ENCODE measurements around the gene TMEM88.

TMEM88 gene

DNA sequence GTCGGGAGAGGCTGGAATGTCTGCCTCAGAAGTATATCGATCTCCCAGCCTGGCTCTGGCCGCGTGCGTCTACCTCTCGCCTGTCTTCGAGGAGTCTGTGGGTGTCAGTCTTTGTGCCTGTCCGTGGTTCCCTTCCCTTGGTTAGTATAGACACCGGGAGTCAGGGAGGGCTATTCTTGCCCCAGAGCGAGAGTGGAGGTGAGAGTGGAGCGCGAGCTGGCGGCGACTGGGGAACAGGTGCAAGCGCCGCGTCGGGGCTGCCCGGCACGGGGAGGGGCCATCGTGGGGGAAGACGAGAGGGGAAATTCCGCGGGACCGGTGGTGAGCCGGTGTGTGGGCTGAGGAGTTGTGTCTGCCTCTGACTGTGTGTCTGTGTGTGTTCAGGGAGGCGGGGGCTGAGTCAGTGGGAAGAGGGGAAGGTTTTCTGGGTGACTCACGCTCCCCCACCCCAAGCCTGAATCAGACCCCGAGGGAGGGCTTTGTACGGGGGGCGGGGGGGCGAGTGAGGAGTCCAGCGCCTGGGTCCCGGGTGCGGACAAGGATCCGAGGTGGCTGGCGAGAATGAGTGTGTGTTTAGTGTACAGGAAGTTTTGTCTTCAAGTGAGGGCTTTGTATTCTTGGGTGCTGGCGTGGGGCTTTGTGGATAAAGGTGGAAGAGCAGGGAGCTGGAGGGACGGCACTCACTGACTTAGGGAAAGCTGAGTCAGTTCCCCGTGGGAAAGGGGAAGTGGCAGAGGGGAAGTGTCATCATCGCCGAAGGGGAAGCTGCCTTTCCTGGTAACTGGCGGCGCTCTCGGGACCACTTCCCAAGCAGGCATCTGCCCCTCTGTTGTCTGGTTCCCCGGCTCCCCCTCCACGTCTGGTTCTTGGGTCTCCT, 12.2 kb upstream of the TMEM88 start:
- DNase-seq (ENCODE audit: low read depth in 1 of 2, low spot score in 1 of 2), result peak in 1 of 2 experiments; percentile 57
- in situ Hi-C loops (cut with HindIII; ENCODE audit: low pct_unique_long_range_greater_than_20kb, low sequenced_read_pairs), result no loop called here
- TF ChIP-seq JUND (IDR thresholded peaks at IDR 0.05; ENCODE audit: low read depth), result no peak

DNA sequence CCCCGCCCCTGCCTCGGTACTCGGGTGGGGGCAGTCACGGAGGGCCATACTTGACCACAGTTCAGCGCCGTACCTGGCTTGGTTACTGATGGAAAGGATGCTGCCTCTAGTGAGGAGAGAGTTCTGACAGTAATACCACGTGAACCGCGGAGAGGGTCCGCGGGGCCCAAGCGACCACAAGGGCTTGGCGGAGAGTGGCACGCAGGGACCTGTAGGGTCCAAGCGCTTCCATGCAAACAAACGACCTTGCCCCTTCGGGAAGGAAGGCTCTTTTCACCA, 11.7 kb upstream of the TMEM88 start:
- DNase-seq (ENCODE audit: low read depth in 1 of 2, low spot score in 1 of 2), result no peak
- in situ Hi-C loops (cut with HindIII; ENCODE audit: low pct_unique_long_range_greater_than_20kb, low sequenced_read_pairs), result no loop called here
- TF ChIP-seq JUND (IDR thresholded peaks at IDR 0.05; ENCODE audit: low read depth), result no peak

DNA sequence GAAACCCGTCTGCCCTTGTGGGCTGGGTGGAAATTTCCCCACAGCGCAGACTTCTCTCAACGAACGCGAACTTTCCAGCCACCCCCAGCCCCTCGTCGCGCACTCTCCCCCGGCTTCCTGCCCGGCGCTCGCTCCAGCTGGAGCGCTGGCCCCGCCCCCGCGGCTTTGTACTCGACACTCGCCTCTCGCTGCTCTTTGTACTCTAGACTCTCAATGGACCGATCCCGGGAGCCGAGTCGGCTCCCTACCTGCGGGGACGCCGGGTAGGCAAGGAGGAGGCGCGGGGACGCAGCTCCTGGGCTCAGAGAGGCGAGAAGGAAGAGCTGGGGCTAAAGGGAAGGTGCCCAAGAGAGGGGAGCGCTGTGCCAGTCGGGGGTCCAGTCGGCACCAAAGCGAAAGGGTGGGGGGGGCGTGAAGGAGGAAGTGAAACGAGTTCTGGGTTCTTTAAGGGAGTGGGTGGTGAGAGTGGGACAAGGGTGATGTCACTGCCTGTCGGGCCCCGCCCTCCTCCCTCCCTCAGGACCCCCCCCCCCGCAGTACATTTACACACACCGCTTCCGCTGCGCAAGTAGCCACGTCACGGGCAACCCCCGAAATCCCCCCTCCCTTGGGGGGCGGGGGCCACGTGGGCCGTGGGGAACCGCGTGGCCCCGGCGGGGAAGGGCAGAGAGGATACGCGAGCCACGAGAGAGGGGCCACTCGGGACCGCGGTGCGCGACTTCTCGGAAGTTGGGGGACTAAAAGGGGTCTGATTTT, 11.2 kb upstream of the TMEM88 start:
- in situ Hi-C loops (cut with HindIII; ENCODE audit: low pct_unique_long_range_greater_than_20kb, low sequenced_read_pairs), result no loop called here
- peak; percentile 66 to 85 for DNase-seq (ENCODE audit: low read depth in 1 of 2, low spot score in 1 of 2)
- no peak for TF ChIP-seq JUND (IDR thresholded peaks at IDR 0.05; ENCODE audit: low read depth)

DNA sequence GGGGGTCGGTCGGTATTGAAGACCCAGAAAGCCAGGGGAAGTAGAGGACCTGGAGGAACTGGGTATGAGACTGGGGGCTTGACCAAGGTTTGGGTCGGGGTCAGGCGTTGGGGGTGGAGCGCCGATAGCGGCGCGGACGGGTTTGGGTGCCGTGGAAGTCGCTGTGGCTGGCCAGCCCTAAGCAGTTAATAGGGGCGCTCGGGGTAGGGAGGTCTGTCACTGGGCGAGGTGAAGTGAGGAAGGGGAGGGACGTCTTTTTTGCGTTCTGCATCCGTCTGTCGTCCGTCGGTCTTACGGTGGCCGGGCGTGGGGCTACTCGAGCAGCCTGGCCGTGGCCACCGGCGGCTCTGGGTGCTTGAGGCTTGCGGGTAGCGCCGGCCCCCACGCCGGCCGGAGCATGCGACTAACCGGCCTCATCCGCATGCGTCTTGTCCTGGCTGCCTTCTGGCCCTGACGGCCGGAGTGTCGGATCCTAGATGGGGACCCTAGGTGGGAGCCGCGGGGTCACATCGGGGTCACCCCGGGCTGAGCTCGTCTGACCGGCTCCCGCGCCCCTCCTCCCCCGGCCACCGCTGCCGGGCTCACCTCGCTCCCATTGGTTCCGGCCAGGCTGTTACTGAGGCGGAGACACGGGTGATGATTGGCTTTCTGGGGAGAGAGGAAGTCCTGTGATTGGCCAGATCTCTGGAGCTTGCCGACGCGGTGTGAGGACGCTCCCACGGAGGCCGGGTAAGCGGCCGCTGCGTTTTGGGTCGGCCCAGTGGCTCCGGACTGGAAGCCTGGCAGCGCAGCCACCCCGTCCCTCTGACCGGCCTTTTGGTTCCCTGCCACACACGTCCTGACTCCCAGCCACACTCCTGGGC, 10.3 kb upstream of the TMEM88 start:
- DNase-seq (ENCODE audit: low read depth in 1 of 2, low spot score in 1 of 2), result peak; percentile 86 to 96
- TF ChIP-seq JUND (IDR thresholded peaks at IDR 0.05; ENCODE audit: low read depth), result no peak
- in situ Hi-C loops (cut with HindIII; ENCODE audit: low pct_unique_long_range_greater_than_20kb, low sequenced_read_pairs), result no loop called here

DNA sequence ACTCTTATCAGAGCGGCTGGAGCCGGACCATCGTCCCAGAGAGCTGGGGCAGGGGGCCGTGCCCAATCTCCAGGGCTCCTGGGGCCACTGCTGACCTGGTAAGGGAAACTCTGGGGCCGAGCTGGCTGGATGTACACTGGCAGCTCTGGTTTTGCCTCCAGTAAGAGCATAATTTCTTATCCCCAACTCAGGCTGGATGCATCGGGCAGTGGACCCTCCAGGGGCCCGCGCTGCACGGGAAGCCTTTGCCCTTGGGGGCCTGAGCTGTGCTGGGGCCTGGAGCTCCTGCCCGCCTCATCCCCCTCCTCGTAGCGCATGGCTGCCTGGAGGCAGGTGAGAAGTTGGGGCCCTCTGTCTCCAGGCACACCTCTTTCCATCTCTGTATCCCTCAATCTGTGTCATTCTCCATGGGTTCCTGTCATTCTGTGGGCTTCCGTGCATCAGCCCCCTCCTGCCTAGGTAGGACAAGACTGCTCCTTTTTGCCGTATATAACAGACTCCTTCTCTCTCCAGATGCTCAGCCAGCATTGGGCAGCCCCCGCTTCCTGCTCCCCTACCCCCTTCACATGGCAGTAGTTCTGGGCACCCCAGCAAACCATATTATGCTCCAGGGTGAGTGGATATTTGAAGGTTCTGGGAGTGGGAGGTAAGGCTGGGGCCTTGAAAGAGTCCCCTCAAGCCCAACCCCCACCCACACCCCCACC, 9.4 kb upstream of the TMEM88 start:
- in situ Hi-C loops (cut with HindIII; ENCODE audit: low pct_unique_long_range_greater_than_20kb, low sequenced_read_pairs), result no loop called here

DNA sequence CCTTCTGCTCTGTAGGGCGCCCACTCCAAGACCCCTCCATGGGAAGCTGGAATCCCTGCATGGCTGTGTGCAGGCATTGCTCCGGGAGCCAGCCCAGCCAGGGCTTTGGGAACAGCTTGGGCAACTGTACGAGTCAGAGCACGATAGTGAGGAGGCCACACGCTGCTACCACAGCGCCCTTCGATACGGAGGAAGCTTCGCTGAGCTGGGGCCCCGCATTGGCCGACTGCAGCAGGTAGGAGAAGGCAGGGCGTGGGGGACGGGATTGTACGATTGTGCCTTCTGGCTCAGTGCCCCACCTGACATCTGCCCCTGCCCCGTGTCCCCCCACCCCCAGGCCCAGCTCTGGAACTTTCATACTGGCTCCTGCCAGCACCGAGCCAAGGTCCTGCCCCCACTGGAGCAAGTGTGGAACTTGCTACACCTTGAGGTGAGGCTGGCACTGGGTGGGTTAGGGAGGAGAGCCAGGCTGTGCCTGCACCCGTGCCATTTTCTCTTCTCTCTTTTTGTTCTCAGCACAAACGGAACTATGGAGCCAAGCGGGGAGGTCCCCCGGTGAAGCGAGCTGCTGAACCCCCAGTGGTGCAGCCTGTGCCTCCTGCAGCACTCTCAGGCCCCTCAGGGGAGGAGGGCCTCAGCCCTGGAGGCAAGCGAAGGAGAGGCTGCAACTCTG, 8.7 kb upstream of the TMEM88 start:
- in situ Hi-C loops (cut with HindIII; ENCODE audit: low pct_unique_long_range_greater_than_20kb, low sequenced_read_pairs), result no loop called here
- TF ChIP-seq JUND (IDR thresholded peaks at IDR 0.05; ENCODE audit: low read depth), result no peak
- no peak for DNase-seq (ENCODE audit: low read depth in 1 of 2, low spot score in 1 of 2)

More for the DNA sequence above, 9.4 kb upstream of the TMEM88 start:
- no peak for TF ChIP-seq JUND (IDR thresholded peaks at IDR 0.05; ENCODE audit: low read depth)
- no peak for DNase-seq (ENCODE audit: low read depth in 1 of 2, low spot score in 1 of 2)

DNA sequence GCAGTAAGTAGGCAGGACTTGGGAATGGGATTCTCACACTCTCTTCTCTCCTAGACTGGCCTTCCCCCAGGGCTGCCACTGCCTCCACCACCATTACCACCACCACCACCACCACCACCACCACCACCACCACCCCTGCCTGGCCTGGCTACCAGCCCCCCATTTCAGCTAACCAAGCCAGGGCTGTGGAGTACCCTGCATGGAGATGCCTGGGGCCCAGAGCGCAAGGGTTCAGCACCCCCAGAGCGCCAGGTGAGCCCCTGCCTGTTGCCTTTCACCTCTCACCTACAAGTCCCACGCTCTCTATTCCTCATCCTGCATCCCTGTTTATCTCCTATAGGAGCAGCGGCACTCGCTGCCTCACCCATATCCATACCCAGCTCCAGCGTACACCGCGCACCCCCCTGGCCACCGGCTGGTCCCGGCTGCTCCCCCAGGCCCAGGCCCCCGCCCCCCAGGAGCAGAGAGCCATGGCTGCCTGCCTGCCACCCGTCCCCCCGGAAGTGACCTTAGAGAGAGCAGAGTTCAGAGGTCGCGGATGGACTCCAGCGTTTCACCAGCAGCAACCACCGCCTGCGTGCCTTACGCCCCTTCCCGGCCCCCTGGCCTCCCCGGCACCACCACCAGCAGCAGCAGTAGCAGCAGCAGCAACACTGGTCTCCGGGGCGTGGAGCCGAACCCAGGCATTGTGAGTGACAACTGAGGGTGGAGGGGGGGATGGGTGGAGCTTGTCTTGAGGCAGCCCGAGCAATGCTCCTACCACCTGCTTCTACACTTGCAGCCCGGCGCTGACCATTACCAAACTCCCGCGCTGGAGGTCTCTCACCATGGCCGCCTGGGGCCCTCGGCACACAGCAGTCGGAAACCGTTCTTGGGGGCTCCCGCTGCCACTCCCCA, 7.9 kb upstream of the TMEM88 start:
- no peak for DNase-seq (ENCODE audit: low read depth in 1 of 2, low spot score in 1 of 2)
- in situ Hi-C loops (cut with HindIII; ENCODE audit: low pct_unique_long_range_greater_than_20kb, low sequenced_read_pairs), result no loop called here
- no peak for TF ChIP-seq JUND (IDR thresholded peaks at IDR 0.05; ENCODE audit: low read depth)

DNA sequence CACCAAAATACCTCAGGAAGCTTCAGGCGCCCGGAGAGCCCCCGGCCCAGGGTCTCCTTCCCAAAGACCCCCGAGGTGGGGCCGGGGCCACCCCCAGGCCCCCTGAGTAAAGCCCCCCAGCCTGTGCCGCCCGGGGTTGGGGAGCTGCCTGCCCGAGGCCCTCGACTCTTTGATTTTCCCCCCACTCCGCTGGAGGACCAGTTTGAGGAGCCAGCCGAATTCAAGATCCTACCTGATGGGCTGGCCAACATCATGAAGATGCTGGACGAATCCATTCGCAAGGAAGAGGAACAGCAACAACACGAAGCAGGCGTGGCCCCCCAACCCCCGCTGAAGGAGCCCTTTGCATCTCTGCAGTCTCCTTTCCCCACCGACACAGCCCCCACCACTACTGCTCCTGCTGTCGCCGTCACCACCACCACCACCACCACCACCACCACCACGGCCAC, 6.7 kb upstream of the TMEM88 start:
- TF ChIP-seq JUND (IDR thresholded peaks at IDR 0.05; ENCODE audit: low read depth), result no peak
- in situ Hi-C loops (cut with HindIII; ENCODE audit: low pct_unique_long_range_greater_than_20kb, low sequenced_read_pairs), result no loop called here
- no peak for DNase-seq (ENCODE audit: low read depth in 1 of 2, low spot score in 1 of 2)

DNA sequence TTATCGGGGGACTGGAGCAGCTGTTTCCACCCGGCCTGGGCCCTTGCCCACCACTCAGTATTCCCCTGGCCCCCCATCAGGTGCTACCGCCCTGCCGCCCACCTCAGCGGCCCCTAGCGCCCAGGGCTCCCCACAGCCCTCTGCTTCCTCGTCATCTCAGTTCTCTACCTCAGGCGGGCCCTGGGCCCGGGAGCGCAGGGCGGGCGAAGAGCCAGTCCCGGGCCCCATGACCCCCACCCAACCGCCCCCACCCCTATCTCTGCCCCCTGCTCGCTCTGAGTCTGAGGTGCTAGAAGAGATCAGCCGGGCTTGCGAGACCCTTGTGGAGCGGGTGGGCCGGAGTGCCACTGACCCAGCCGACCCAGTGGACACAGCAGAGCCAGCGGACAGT, 6.1 kb upstream of the TMEM88 start:
- TF ChIP-seq JUND (IDR thresholded peaks at IDR 0.05; ENCODE audit: low read depth), result no peak
- no peak for DNase-seq (ENCODE audit: low read depth in 1 of 2, low spot score in 1 of 2)
- in situ Hi-C loops (cut with HindIII; ENCODE audit: low pct_unique_long_range_greater_than_20kb, low sequenced_read_pairs), result no loop called here

DNA sequence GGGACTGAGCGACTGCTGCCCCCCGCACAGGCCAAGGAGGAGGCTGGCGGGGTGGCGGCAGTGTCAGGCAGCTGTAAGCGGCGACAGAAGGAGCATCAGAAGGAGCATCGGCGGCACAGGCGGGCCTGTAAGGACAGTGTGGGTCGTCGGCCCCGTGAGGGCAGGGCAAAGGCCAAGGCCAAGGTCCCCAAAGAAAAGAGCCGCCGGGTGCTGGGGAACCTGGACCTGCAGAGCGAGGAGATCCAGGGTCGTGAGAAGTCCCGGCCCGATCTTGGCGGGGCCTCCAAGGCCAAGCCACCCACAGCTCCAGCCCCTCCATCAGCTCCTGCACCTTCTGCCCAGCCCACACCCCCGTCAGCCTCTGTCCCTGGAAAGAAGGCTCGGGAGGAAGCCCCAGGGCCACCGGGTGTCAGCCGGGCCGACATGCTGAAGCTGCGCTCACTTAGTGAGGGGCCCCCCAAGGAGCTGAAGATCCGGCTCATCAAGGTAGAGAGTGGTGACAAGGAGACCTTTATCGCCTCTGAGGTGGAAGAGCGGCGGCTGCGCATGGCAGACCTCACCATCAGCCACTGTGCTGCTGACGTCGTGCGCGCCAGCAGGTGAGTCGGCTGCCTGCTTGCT, 5.6 kb upstream of the TMEM88 start:
- in situ Hi-C loops (cut with HindIII; ENCODE audit: low pct_unique_long_range_greater_than_20kb, low sequenced_read_pairs), result no loop called here
- no peak for DNase-seq (ENCODE audit: low read depth in 1 of 2, low spot score in 1 of 2)
- no peak for TF ChIP-seq JUND (IDR thresholded peaks at IDR 0.05; ENCODE audit: low read depth)
